Neural progenitor cell (in vitro differentiated cells): Measurements from ENCODE around the gene IFI6. TPM values are rescaled to one million over a fixed set of nuclear protein-coding genes. Genes with fewer than 3 reads are reported as not detected.

ENCODE experiments used
- DNase-seq: peaks from one replicate; pipeline ENCODE4 v3.0.0-alpha.2; 2016; ENCODE audit warnings: low spot score
- H2AFZ ChIP-seq: fragments of 200-600 bp; sonication (generic); replicated peaks from 2 replicates; pipeline ENCODE4 v1.6.1; 2016; ENCODE audit warnings: antibody characterized with exemption
- H3F3A ChIP-seq: fragments of 200-600 bp; sonication (generic); 2 replicates; pipeline ENCODE4 v1.6.1; 2016; ENCODE audit warnings: antibody characterized with exemption, low read depth
- H3K27ac ChIP-seq: fragments of 200-600 bp; sonication (generic); 2 replicates; pipeline ENCODE4 v1.5.1; 2016; ENCODE audit warnings: mild to moderate bottlenecking
- H3K27me3 ChIP-seq: fragments of 200-600 bp; sonication (generic); 2 replicates; pipeline ENCODE4 v1.6.1; 2016; ENCODE audit warnings: mild to moderate bottlenecking, moderate library complexity
- H3K36me3 ChIP-seq: fragments of 200-600 bp; sonication (generic); 2 replicates; pipeline ENCODE4 v1.5.1; 2016
- H3K4me1 ChIP-seq: fragments of 200-600 bp; sonication (generic); 2 replicates; pipeline ENCODE4 v1.6.1; 2016; ENCODE audit warnings: mixed run types
- H3K4me2 ChIP-seq: fragments of 200-600 bp; sonication (generic); 2 replicates; pipeline ENCODE4 v1.6.1; 2016
- H3K4me3 ChIP-seq: fragments of 200-600 bp; sonication (generic); 2 replicates; pipeline ENCODE4 v1.5.1; 2016
- H3K79me2 ChIP-seq: fragments of 200-600 bp; sonication (generic); 2 replicates; pipeline ENCODE4 v1.6.1; 2016; ENCODE audit warnings: low read depth
- H3K9ac ChIP-seq: fragments of 200-600 bp; sonication (generic); 2 replicates; pipeline ENCODE4 v1.6.1; 2016
- H3K9me3 ChIP-seq: fragments of 200-600 bp; sonication (generic); 2 replicates; pipeline ENCODE4 v1.5.1; 2016; ENCODE audit warnings: low read depth
- H4K20me1 ChIP-seq: fragments of 200-600 bp; sonication (generic); 2 replicates; pipeline ENCODE4 v1.6.1; 2016; ENCODE audit warnings: low read depth
- H3K27ac Mint-ChIP-seq: 3 replicates; pipeline ENCODE4 v1.8.0; 2021; ENCODE audit warnings: mixed read lengths
- H3K27me3 Mint-ChIP-seq: 2 replicates; pipeline ENCODE4 v1.8.0; 2022; ENCODE audit warnings: low read depth, mild to moderate bottlenecking, inconsistent platforms, moderate library complexity, mixed read lengths; ENCODE audit not compliant: insufficient read depth
- H3K36me3 Mint-ChIP-seq: 3 replicates; pipeline ENCODE4 v1.8.0; 2021; ENCODE audit warnings: mixed read lengths
- H3K4me1 Mint-ChIP-seq: 3 replicates; pipeline ENCODE4 v1.8.0; 2021; ENCODE audit warnings: mixed read lengths
- H3K4me3 Mint-ChIP-seq: 3 replicates; pipeline ENCODE4 v1.8.0; 2021; ENCODE audit warnings: mild to moderate bottlenecking, moderate library complexity, mixed read lengths
- H3K9me3 Mint-ChIP-seq: 3 replicates; pipeline ENCODE4 v1.8.0; 2020; ENCODE audit warnings: mixed read lengths
- CTCF ChIP-seq: fragments of 200-600 bp; sonication (generic); IDR thresholded peaks from 2 replicates; pipeline ENCODE4 v1.5.1; 2017; ENCODE audit warnings: antibody characterized with exemption, mild to moderate bottlenecking
- EZH2 ChIP-seq: fragments of 200-600 bp; sonication (generic); IDR thresholded peaks from 2 replicates; pipeline ENCODE4 v1.6.1; 2017; ENCODE audit warnings: antibody characterized with exemption, mild to moderate bottlenecking, moderate library complexity
- EZH2phosphoT487 ChIP-seq: fragments of 200-600 bp; sonication (generic); IDR thresholded peaks from 2 replicates; pipeline ENCODE4 v1.6.1; 2017; ENCODE audit warnings: antibody characterized with exemption
- small RNA-seq: library from RNA; depleted of rRNA; stranded (forward); fragments of <200 nt; gene quantifications from one replicate; pipeline ENCODE3, GENCODE V24; 2015
- total RNA-seq: library from RNA; depleted of rRNA; stranded (reverse); fragments of >200 nt; gene quantifications from 2 replicates; pipeline ENCODE4 v1.2.3, GENCODE V29; 2015; ENCODE audit warnings: low replicate concordance

Gene IFI6
- total RNA-seq, 1 donor from 2014 or later = 2.4 TPM

GRCh38 chr1:27616441-27616840, 55.6 kb downstream of the IFI6 start:
- no peak overlapping the region for H3K9ac ChIP-seq
- H3K36me3 ChIP-seq = no peaks in the 10 kb centered on the region
- peaks cover 29% of the 10 kb centered on the region for H3K4me1 Mint-ChIP-seq
- no peaks in the 10 kb centered on the region for H3K36me3 Mint-ChIP-seq
- no peaks in the 10 kb centered on the region for H3K79me2 ChIP-seq
- H3K9me3 ChIP-seq = no peaks in the 10 kb centered on the region
- TF ChIP-seq CTCF = peak; percentile 44
- TF ChIP-seq EZH2 = no peak
- TF ChIP-seq EZH2phosphoT487 = no peak
- peaks cover 14% of the 10 kb centered on the region for H3F3A ChIP-seq
- no peak overlapping the region for H3K27ac ChIP-seq
- H3K4me1 ChIP-seq = no peaks in the 10 kb centered on the region
- H3K27ac Mint-ChIP-seq = peak overlapping the region; percentile 61
- peaks cover 4% of the 10 kb centered on the region for H3K27me3 Mint-ChIP-seq
- no peak overlapping the region for H3K4me3 ChIP-seq
- DNase-seq = peak; percentile 47
- no peak overlapping the region for H2AFZ ChIP-seq
- no peaks in the 10 kb centered on the region for H3K9me3 Mint-ChIP-seq
- H4K20me1 ChIP-seq = peaks cover 2% of the 10 kb centered on the region
- no peak overlapping the region for H3K4me3 Mint-ChIP-seq
- H3K4me2 ChIP-seq = no peak overlapping the region
- peaks cover 23% of the 10 kb centered on the region for H3K27me3 ChIP-seq

Small RNA genes lying within 50 kb of the gene (small RNA-seq; reads per million reads assigned to genes)
- gene AL031729.1 (not detected), gene RNU6-424P (not detected), gene RNU6-949P (not detected)

Other genes starting within 250 kb of the IFI6 start
- 31.4 and 35.0 TPM in 2 replicates for gene WASF2, start 182.0 kb downstream of the IFI6 start, total RNA-seq
- gene AHDC1, start 68.0 kb downstream of the IFI6 start, total RNA-seq = 7.0 and 26.5 TPM in 2 replicates
- gene FGR, start 37.0 kb downstream of the IFI6 start, total RNA-seq = not detected in 2 replicates
- gene FAM76A, start 53.8 kb upstream of the IFI6 start, total RNA-seq = 13.6 and 28.2 TPM in 2 replicates
- gene STX12, start 101.0 kb upstream of the IFI6 start, total RNA-seq = 16.0 and 24.1 TPM in 2 replicates
- gene PPP1R8, start 158.6 kb upstream of the IFI6 start, total RNA-seq = 61.2 and 66.3 TPM in 2 replicates
- gene THEMIS2, start 200.4 kb upstream of the IFI6 start, total RNA-seq = 1.7 and 6.7 TPM in 2 replicates
- 94.3 and 97.0 TPM in 2 replicates for gene RPA2, start 242.4 kb upstream of the IFI6 start, total RNA-seq